SK-N-SH (cell line): ENCODE results near the gene MRPS23.

ENCODE experiments used
- CTCF ChIP-seq: fragments of 200-600 bp; sonication (generic); IDR thresholded peaks from 2 replicates; pipeline ENCODE4 v1.6.1; 2017; ENCODE audit warnings: antibody characterized with exemption, mild to moderate bottlenecking, moderate library complexity
- ELF1 ChIP-seq: IDR thresholded peaks from 2 replicates; pipeline ENCODE4 v1.4.0; 2012
- EP300 ChIP-seq, 2 experiments: IDR thresholded peaks; 2 replicates each; pipeline versions ENCODE4 v1.4.0 to v1.6.1; 2012; ENCODE audit warnings: borderline replicate concordance in 1 of 2, low read depth in 1 of 2, low read length in 1 of 2
- JUND ChIP-seq: IDR thresholded peaks from 2 replicates; pipeline ENCODE4 v1.4.0; 2012
- MEF2A ChIP-seq: IDR thresholded peaks from 2 replicates; pipeline ENCODE4 v1.4.0; 2012; ENCODE audit warnings: low read depth, borderline replicate concordance
- MXI1 ChIP-seq: IDR thresholded peaks from 2 replicates; pipeline ENCODE4 v1.6.1; 2012; ENCODE audit warnings: mild to moderate bottlenecking, low read depth, low read length, improper control_type of control experiment
- POLR2AphosphoS5 ChIP-seq: IDR thresholded peaks from 2 replicates; pipeline ENCODE4 v1.6.1; 2012; ENCODE audit warnings: low read depth, low read length
- REST ChIP-seq: IDR thresholded peaks from 2 replicates; pipeline ENCODE4 v1.6.1; 2012; ENCODE audit warnings: mild to moderate bottlenecking, low read depth, low read length, moderate library complexity
- TAF1 ChIP-seq: IDR thresholded peaks from 2 replicates; pipeline ENCODE4 v1.6.1; 2012; ENCODE audit warnings: low read depth, mild to moderate bottlenecking, low read length, moderate library complexity, borderline replicate concordance
- TEAD4 ChIP-seq: IDR thresholded peaks from 2 replicates; pipeline ENCODE4 v1.4.0; 2012; ENCODE audit warnings: mild to moderate bottlenecking, borderline replicate concordance; ENCODE audit not compliant: insufficient read depth

- TF ChIP-seq CTCF (no peak), EP300 (IDR thresholded peaks at IDR 0.05; ENCODE audit: borderline replicate concordance in 1 of 2, low read depth in 1 of 2, low read length in 1 of 2) (no peak), REST (no peak), TAF1 (no peak), MEF2A (no peak), POLR2AphosphoS5 (no peak), JUND (no peak), MXI1 (no peak), TEAD4 (no peak), ELF1 (no peak)
These were observed 64.8 kb downstream of the MRPS23 start for GRCh38 chr17:57785022-57785421.
